Endothelial cell of umbilical vein (primary cell): ENCODE data around the gene HERC5. TPM values are rescaled to one million over a fixed set of nuclear protein-coding genes. Genes with fewer than 3 reads are reported as not detected.

Source experiments
- BruUV-seq: library from RNA; stranded (reverse); fragments of 400-500 nt; replicated peaks from 2 replicates; lab custom pipeline; 2021; lab: Mats Ljungman, UMichigan
- CTCF ChIA-PET: fragments of 300-600, 350-600 bp; sonication (Branson Sonifier 250); formaldehyde crosslinking; loops from one replicate; lab custom pipeline; 2021; ENCODE audit warnings: antibody characterized with exemption, inconsistent platforms; lab: Charles Lee
- POLR2A ChIA-PET: fragments of 300-600, 350-600 bp; sonication (Branson Sonifier 250); formaldehyde crosslinking; loops from one replicate; lab custom pipeline; 2021; ENCODE audit warnings: antibody characterized with exemption, inconsistent platforms; lab: Charles Lee
- DNase-seq: peaks from one replicate; pipeline ENCODE4 v3.0.0-alpha.2; 2011; ENCODE audit warnings: low read depth, low spot score
- FAIRE-seq: peaks from 2 replicates; lab custom pipeline; 2011; peaks lifted over from hg19 to GRCh38; lab: Jason Lieb, UNC
- H2AFZ ChIP-seq: 2 replicates; pipeline ENCODE4 v1.6.0; 2012; ENCODE audit warnings: low read depth, low read length, control low read depth, inconsistent platforms
- H3K27ac ChIP-seq: 2 replicates; pipeline ENCODE4 v1.5.1; 2011; ENCODE audit warnings: low read depth, mild to moderate bottlenecking, control low read depth, low read length, moderate library complexity; ENCODE audit not compliant: insufficient read depth
- H3K27me3 ChIP-seq, 2 experiments: 2 replicates each; pipeline versions ENCODE4 v1.6.0 to v1.6.1; 2011; ENCODE audit warnings: low read length in 2 of 2, mixed read lengths in 1 of 2; ENCODE audit not compliant: control insufficient read depth in 2 of 2, insufficient read depth in 2 of 2
- H3K36me3 ChIP-seq, 2 experiments: 2 replicates in 1 of 2; 3 replicates in 1 of 2; pipeline ENCODE4 v1.5.1; 2011; ENCODE audit warnings: low read length in 2 of 2, mild to moderate bottlenecking in 1 of 2, moderate library complexity in 1 of 2; ENCODE audit not compliant: control insufficient read depth in 2 of 2, insufficient read depth in 2 of 2; ENCODE audit errors: extremely low read depth in 1 of 2
- H3K4me1 ChIP-seq: 3 replicates; pipeline ENCODE4 v1.5.1; 2011; ENCODE audit warnings: mild to moderate bottlenecking, low read length; ENCODE audit not compliant: control insufficient read depth, insufficient read depth; ENCODE audit errors: extremely low read depth
- H3K4me2 ChIP-seq: 2 replicates; pipeline ENCODE4 v1.6.1; 2011; ENCODE audit warnings: low read length, control low read depth, mixed read lengths; ENCODE audit not compliant: insufficient read depth
- H3K4me3 ChIP-seq, 3 experiments: fragments of 200-600 bp in 1 of 3; sonication (generic), shearing (Covaris generic) in 1 of 3; replicated peaks in 1 of 3; 2 replicates each; pipeline ENCODE4 v1.5.1; 2011 to 2016; ENCODE audit warnings: control low read depth in 3 of 3, low read length in 3 of 3, mild to moderate bottlenecking in 2 of 3, inconsistent platforms in 1 of 3, low read depth in 1 of 3, moderate library complexity in 1 of 3; ENCODE audit not compliant: insufficient read depth in 1 of 3
- H3K79me2 ChIP-seq: 2 replicates; pipeline ENCODE4 v1.6.0; 2012; ENCODE audit warnings: low read length, inconsistent platforms; ENCODE audit not compliant: control insufficient read depth, insufficient read depth
- H3K9ac ChIP-seq: replicated peaks from 2 replicates; pipeline ENCODE3; 2011; ENCODE audit warnings: low read length, control low read depth; ENCODE audit not compliant: insufficient read depth; ENCODE audit errors: extremely low read depth
- H3K9me1 ChIP-seq: replicated peaks from 3 replicates; pipeline ENCODE4 v1.6.0; 2011; ENCODE audit warnings: mild to moderate bottlenecking, low read length; ENCODE audit not compliant: control insufficient read depth, insufficient read depth; ENCODE audit errors: extremely low read depth
- H3K9me3 ChIP-seq: replicated peaks from 2 replicates; pipeline ENCODE4 v1.5.1; 2012; ENCODE audit warnings: low read length, inconsistent platforms; ENCODE audit not compliant: control insufficient read depth, insufficient read depth
- H4K20me1 ChIP-seq: replicated peaks from 2 replicates; pipeline ENCODE3; 2011; ENCODE audit warnings: mild to moderate bottlenecking, low read length; ENCODE audit not compliant: control insufficient read depth, insufficient read depth; ENCODE audit errors: extremely low read depth
- EZH2 ChIP-seq: IDR thresholded peaks from 2 replicates; pipeline ENCODE4 v1.6.1; 2012; ENCODE audit warnings: borderline replicate concordance, low read depth, mild to moderate bottlenecking, moderate library complexity, low read length, inconsistent platforms; ENCODE audit not compliant: severe bottlenecking
- FOS ChIP-seq: IDR thresholded peaks from 2 replicates; pipeline ENCODE4 v1.6.1; 2011; ENCODE audit warnings: mild to moderate bottlenecking, low read length, moderate library complexity, borderline replicate concordance; ENCODE audit not compliant: insufficient read depth
- GATA2 ChIP-seq: IDR thresholded peaks from 2 replicates; pipeline ENCODE4 v1.7.0; 2011; ENCODE audit warnings: low read depth, mild to moderate bottlenecking, moderate library complexity, mixed read lengths, low read length; ENCODE audit not compliant: insufficient read length, insufficient read depth
- JUN ChIP-seq: IDR thresholded peaks from 2 replicates; pipeline ENCODE4 v1.6.1; 2011; ENCODE audit warnings: borderline replicate concordance, low read depth; ENCODE audit not compliant: insufficient read length, insufficient read depth
- MYC ChIP-seq: IDR thresholded peaks from one replicate; pipeline ENCODE4 v1.6.1; 2011; ENCODE audit warnings: mild to moderate bottlenecking, low read depth, low read length
- POLR2A ChIP-seq: IDR thresholded peaks from 2 replicates; pipeline ENCODE4 v1.6.1; 2012; ENCODE audit warnings: low read depth, mild to moderate bottlenecking, control low read depth, low read length
- POLR2AphosphoS5 ChIP-seq: IDR thresholded peaks from 2 replicates; pipeline ENCODE4 v1.6.1; 2012; ENCODE audit warnings: low read depth, mild to moderate bottlenecking, control low read depth, low read length, moderate library complexity; ENCODE audit not compliant: insufficient read depth
- dilution Hi-C: fragments of 300-500 bp; cut with MboI; formaldehyde crosslinking; loops from one replicate; pipeline ENCODE4 v1.15.0; 2019; ENCODE audit warnings: low sequenced_read_pairs; ENCODE audit not compliant: extremely low pct_ligation_motif_present
- intact Hi-C: fragments of 100-400 bp; cut with micrococcal nuclease; formaldehyde crosslinking; loops from one replicate; pipeline ENCODE4 v1.10.0; 2022
- polyA plus RNA-seq, 4 experiments: library from polyadenylated mRNA; depleted of rRNA in 3 of 4; stranded (reverse) in 3 of 4; unstranded in 1 of 4; fragments of >200 nt; gene quantifications; 2 replicates each; pipeline versions ENCODE4 v1.2.1 to v1.2.3, GENCODE V29; 2011 to 2012; ENCODE audit warnings: missing spikeins in 1 of 4
- total RNA-seq: library from RNA; stranded (reverse); gene quantifications from 2 replicates; pipeline ENCODE4 v1.2.3, GENCODE V29; 2021
- TF ChIP-seq, protein P1 (sequence below), 2 donors: IDR thresholded peaks; 1 replicate in 1 of 2; 2 replicates in 1 of 2; pipeline ENCODE4 v1.5.1; 2011; ENCODE audit warnings: low read length in 2 of 2, mild to moderate bottlenecking in 2 of 2, moderate library complexity in 2 of 2, control low read depth in 1 of 2, inconsistent platforms in 1 of 2, low read depth in 1 of 2; ENCODE audit not compliant: insufficient read depth in 1 of 2; ENCODE audit errors: extremely low read depth in 1 of 2
- TF ChIP-seq, protein P2 (sequence below): IDR thresholded peaks from 2 replicates; pipeline ENCODE4 v1.6.1; 2011; ENCODE audit not compliant: insufficient read depth, insufficient read length

The HERC5 gene
- total and polyA plus RNA-seq, 2 donors (not counting 3 experiments of a cell fraction or from before 2014, with no cell fraction given), result 0.19 to 0.91 TPM

DNA sequence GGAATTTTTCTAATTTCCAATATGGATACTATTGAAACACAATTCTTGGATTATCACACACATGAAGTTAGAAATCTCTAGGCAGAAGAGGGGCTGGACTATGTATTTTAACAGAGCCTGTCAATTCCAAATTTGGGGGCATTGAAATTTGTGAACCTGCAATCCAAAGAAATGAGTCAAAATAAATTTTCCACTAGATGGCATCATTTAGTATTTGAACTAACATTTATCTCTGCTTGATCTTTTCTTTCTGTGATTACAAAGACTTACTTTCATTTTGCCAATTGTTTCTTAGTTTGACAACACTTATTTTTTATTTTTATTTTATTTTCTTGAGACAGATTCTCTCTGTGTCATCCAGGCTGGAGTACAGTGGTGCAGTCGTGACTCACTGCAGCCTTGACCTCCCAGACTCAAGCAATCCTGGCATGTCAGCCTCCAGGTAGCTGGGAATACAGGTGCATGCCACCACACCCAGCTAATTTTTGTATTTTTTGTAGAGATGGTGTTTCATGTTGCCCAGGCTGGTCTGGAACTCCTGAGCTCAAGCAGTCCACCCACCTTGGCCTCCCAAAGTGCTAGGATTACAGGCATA, 69.4 kb downstream of the HERC5 start:
- DNase-seq, result peak; percentile 15

More for the DNA sequence above, 69.4 kb downstream of the HERC5 start:
- no peak overlapping the region for H3K9ac ChIP-seq
- no peaks in the 10 kb centered on the region for H3K27me3 ChIP-seq
- H3K79me2 ChIP-seq, result peaks cover 26% of the 10 kb centered on the region
- ChIA-PET CTCF (interaction anchor here (0.7 to 6.8 kb wide), 14 partner anchors 11 to 499 kb away, joined by 3 to 72 read pairs (median 5); partner anchors contain the start of gene HERC3), POLR2A (interaction anchor here (0.7 kb wide), 1 partner anchor 307 kb away, joined by 4 read pairs; no protein-coding TSS in a partner anchor)
- peaks cover 16% of the 10 kb centered on the region for H3K4me1 ChIP-seq
- peaks cover 0 to under 1% of the 10 kb centered on the region in 2 experiments for H3K36me3 ChIP-seq
- no peaks in the 10 kb centered on the region for H4K20me1 ChIP-seq
- FAIRE-seq, result peak; percentile 82
- H3K4me3 ChIP-seq, result no peak overlapping the region
- no peaks in the 10 kb centered on the region for H3K9me1 ChIP-seq
- no peak overlapping the region for H3K27ac ChIP-seq
- no peak overlapping the region for H2AFZ ChIP-seq
- dilution Hi-C loops, result no loop called here
- no TSS peak for BruUV-seq
- intact Hi-C loops, result loop anchor here (5.0 kb wide), 1 partner anchor 266 kb away; no protein-coding TSS in a partner anchor
- no peaks in the 10 kb centered on the region for H3K9me3 ChIP-seq
- H3K4me2 ChIP-seq, result no peak overlapping the region
- TF ChIP-seq EZH2 (no peak), MYC (no peak), GATA2 (peak; percentile 53), POLR2AphosphoS5 (no peak), FOS (peak; percentile 7), POLR2A (no peak), JUN (no peak)
- TF ChIP-seq, protein P1, sequence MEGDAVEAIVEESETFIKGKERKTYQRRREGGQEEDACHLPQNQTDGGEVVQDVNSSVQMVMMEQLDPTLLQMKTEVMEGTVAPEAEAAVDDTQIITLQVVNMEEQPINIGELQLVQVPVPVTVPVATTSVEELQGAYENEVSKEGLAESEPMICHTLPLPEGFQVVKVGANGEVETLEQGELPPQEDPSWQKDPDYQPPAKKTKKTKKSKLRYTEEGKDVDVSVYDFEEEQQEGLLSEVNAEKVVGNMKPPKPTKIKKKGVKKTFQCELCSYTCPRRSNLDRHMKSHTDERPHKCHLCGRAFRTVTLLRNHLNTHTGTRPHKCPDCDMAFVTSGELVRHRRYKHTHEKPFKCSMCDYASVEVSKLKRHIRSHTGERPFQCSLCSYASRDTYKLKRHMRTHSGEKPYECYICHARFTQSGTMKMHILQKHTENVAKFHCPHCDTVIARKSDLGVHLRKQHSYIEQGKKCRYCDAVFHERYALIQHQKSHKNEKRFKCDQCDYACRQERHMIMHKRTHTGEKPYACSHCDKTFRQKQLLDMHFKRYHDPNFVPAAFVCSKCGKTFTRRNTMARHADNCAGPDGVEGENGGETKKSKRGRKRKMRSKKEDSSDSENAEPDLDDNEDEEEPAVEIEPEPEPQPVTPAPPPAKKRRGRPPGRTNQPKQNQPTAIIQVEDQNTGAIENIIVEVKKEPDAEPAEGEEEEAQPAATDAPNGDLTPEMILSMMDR (IDR thresholded peaks at IDR 0.05; ENCODE audit: extremely low read depth in 1 of 2, insufficient read depth in 1 of 2, low read depth in 1 of 2, low read length in 2 of 2), result peak in 1 of 2 donors; percentile 1
- TF ChIP-seq, protein P2, sequence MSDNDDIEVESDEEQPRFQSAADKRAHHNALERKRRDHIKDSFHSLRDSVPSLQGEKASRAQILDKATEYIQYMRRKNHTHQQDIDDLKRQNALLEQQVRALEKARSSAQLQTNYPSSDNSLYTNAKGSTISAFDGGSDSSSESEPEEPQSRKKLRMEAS, result no peak
